IPS DF 4.7 (cell line): ENCODE measurements around the gene FHOD3.

ENCODE experiments used
- DNase-seq: peaks from one replicate; pipeline ENCODE4 v3.0.0-alpha.2; 2013; ENCODE audit warnings: low spot score; ENCODE audit errors: extremely low read depth

FHOD3 gene

GRCh38 chr18:36322734-36323133, 25.2 kb downstream of the FHOD3 start:
- DNase-seq: no peak

GRCh38 chr18:36323421-36323820, 25.9 kb downstream of the FHOD3 start:
- DNase-seq: no peak

DNA sequence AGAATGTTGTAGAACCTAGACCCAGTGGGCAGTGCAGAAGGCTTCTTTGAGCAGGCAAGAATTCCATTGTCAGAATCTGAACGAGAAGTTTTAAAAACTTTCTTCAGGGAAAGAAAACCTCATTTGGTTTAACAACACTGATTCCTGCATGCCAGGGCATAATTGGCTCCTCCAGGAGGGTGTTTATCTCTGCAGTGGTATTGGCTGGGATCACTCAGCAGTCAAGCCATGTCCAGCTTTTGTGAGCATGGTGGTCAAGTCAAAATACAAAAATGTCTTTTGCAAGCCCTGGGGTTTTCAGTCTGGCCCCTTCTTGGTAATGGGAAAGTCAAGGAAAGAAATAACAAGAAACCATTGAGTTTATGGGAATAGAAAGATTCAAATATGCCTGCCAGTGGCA, 28.3 kb downstream of the FHOD3 start:
- DNase-seq: no peak

DNA sequence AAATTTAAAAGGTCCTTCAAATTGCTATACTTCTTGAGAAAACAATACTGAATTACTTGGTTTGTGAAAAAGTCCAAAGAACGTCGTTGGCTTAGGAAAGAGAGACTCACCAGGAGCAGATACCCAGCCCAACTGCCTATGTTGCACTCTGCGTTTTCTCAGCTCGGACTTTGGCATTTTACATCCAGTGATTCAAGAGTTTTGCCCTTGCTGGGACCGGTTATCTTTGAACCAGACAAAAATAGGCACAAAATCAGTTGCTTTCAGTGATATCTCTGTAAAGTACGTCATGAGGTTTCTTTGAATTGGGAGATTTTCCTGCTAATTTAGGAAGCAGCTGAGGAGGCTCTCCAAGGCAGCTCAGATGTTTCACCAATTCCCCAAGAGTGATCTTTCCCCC, 29.3 kb downstream of the FHOD3 start:
- no peak for DNase-seq

- no peak for DNase-seq
Measured at GRCh38 chr18:36327352-36328316, 30.1 kb downstream of the FHOD3 start.

GRCh38 chr18:36328385-36328858, 30.9 kb downstream of the FHOD3 start:
- no peak for DNase-seq

DNA sequence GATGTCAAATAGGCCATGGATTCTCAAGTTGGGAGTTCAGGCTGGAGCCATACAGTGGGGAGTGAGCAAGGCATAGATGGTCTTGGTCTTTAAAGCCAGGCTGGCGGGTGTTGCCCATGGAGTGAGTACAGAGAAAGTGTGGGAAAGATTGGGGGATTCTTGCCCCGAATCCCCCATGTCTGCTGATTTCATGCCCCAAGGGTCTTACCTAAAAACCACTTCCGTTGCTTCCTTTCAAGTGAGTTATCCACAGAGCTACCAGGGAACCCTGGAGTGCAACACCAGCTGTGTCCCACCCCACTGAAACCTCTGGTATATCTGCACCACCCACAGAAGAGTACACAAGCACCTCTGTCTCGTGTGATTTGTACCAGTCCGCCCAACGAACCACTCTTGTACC, 31.4 kb downstream of the FHOD3 start:
- DNase-seq: no peak

- no peak for DNase-seq
Measured at GRCh38 chr18:36329684-36330434, 32.3 kb downstream of the FHOD3 start.

GRCh38 chr18:36330435-36331052, 33.0 kb downstream of the FHOD3 start:
- DNase-seq: no peak

DNA sequence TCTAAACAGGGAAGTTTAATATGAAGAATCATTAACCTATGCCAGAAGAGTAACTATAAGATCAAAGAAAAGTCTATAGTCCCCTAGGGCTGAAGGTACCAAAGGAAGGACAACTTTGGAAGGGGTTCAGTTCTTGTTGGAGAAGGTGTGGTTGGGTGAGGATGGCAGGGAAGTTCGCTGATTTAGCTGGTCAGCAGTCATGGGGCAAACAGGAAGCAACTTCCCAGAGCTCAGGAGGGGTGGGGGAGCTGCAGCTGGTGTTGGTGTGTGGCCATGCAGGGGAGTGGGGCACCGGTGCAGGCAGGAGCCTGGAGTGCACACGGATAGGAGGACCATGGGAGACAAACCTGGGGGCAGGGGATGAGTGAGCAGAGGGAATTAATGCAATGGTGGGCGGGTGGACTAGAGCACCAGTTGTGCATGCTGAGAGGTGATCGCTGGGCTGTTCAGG, 34.0 kb downstream of the FHOD3 start:
- DNase-seq: no peak

DNA sequence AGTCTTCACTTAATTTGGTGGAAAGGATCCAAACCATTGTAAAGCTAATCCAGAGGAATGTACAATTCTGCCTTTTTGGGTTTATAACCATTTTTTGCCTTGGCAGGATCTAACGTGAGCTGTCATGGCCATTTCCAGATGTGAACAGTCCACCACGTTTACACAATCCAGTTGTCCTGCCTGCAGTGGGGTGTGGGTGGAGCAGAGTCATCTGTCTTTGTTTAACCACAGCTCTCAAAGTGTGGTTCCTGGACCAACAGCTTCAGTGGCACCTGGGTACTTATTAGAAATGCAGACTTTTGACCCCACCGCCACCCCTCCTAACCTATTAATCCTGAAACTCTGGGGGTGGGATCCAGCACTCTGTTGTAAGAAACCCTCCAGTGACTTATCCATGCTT, 35.9 kb downstream of the FHOD3 start:
- no peak for DNase-seq

- no peak for DNase-seq
Measured at GRCh38 chr18:36334798-36335197, 37.3 kb downstream of the FHOD3 start.

DNA sequence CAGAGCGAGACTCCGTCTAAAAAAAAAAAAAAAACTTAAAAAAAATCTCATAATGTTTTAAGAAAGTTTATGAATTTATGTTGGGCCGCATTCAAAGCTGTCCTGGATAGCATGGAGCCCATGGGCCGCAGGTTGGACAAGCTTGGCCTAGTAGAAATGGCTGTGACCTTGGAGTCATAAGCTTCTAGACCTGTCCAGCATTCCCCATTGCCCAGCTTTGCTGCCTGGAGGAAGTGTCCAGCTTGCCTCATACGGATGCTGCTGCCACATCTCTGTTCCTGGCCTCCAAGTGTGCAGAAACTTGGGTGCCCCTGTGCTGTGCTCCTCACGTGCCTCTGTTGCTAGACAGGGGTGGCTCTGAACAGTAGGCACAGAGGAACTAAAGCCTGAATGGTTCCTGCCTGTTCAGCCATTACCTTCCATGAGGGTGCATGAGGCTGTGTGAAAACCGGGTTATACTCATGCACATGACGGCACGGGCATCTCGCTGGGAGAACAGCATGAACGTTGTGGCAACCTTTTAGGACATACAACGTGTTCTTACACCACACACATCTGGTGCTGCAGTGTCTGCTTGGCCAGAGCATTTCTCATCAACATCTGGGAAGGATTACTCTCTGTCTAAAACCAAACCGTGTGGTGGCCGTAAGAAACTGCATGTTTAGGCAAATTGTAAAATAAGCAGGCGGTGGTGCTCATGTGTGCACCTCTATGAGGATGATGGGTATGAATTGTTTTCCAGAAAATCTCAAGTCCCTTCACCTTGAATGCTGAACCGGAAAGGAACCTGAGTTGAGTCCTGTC, 38.2 kb downstream of the FHOD3 start:
- DNase-seq: no peak

DNA sequence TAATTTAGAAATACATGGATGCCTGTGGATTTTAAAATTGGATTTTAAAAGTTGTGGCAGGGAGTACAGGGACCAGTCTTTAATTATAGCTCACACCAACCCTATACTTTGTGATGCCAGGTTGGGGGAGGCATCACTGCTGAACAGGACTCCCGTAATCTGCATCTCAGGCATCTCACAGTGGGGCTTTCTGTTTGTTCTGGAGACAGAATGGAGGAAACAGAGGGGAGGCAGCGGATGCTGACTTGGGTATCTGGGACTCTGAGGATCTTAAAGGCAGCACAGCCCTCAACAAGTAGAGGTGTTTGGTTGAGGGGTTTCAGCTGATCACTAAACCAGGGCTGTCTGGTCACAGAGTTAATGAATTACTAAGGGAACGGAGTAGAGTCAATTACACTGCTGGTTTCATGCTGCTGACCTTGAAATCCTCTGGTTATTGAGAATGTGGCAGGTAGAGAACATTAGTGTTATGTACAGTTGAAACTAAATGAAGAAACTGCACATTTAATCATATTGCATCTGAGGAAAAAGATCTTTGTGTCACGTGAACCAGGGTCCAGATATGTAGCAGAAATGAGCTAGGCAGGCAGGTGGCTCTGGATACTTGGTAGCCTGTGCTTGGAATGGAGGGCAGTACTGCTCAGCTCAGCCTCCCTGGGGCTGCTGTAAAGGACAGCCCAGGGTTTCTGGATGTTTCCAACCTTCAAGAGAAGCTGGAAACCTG, 40.3 kb downstream of the FHOD3 start:
- no peak for DNase-seq

DNA sequence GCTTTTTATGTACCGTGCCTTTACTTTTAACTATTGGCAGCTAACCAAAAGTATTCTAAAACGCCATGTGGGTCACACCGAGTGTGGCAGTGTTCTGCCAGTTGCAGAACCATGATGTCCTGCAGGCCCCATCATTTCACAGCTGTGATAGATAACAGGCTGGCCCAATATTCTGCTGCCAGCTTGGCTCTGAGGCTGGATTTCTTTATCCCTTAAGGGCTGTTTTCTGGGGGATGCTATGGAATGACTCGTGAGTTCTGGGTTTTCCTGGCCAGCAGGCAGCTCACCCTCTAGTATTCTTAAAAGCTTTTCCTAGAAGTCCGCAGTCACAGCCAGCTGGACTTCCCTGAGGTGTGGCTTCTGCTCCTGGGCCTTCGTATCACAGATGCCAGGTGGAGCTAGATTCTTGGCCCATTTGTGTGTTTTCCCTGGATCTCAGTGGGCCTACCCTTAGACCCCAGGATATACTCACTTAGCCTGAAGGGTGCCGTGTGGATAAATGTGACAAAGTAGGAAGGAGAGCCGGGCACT, 41.0 kb downstream of the FHOD3 start:
- no peak for DNase-seq

DNA sequence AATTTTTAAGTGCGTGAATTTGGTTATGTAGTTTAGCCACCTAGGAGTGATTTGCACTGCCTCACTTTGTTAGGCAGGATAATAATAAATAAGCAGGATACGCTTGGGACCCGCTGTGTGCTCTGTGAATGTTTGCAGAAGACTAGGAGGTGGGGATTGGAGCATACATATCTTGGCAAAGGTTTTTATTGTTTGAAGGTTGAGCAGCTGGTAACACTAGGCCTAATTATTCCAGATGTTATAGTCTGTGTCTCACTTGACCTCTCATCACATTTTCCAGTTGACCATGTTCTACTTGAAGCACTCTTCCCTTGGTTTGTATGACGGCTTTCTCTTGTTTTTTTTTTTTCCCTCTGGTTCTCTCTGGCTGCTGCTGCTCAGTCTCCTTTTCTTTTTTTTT, 42.7 kb downstream of the FHOD3 start:
- DNase-seq: no peak

- no peak for DNase-seq
Measured at GRCh38 chr18:36341944-36342343, 44.4 kb downstream of the FHOD3 start.

DNA sequence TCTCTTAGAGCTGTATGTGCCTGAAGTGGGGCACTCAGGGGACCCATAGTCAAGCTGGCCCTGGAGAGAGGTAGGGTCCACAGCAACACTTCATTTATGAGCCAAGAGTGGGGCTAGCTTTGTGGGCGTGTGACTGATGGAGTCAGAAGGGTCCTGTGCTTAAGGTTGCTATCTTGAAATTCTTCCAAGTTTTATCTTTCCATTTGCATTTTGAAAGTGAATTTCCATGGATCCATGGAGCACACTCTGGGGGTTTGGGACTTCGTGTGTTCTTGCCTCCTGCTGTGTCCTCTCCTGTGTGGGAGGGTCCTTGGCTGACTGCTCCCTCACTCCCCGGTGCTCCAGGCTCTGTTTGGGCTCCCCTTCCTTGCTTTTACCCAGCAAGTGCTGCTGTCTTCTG, 50.8 kb downstream of the FHOD3 start:
- DNase-seq: no peak

DNA sequence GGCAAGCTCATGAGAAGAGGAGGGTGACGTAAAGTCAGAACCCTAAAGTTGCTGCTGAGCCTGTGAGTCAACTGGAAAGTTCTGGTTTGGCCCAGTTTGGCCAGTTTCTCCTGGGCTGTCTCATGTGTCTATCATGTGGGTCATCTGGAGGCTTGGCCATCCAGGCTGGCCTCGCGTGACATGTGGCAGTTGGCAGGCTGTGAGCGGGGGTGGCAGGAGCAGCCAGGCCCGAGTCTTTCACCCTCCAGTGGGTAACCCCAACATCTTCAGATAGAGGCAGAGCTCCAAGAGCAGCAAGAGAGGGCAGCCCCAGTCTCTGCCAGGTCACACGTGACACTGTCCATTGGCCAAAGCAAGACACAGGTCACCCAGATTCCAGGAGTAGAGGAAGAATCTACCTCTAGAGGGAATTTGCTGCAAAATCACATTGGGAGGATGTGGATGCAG, 51.5 kb downstream of the FHOD3 start:
- DNase-seq: no peak

DNA sequence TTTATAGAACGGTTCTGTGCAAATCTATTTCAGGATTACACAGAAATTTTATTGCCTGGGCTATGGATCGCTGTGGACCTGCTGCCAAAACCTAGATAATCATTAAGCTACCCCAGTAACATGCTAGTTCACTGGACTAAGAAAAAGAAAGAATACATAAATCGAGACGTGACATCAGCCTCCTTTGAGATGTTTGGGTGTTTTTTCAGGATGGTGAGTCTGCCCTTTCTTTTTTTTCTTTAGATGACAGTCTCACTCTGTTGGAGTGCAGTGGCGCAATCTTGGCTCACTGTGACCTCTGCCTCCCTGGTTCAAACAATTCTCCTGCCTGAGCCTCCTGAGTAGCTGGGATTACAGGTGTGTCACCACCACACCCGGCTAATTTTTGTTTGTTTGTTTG, 52.0 kb downstream of the FHOD3 start:
- DNase-seq: no peak
